ENCODE data around the gene SPOCK2. TPM values are rescaled to one million over a fixed set of nuclear protein-coding genes. Genes with fewer than 3 reads are reported as not detected.

Gene SPOCK2
- total RNA-seq, 4 donors from 2014 or later, result 8.3 to 24.6 (median 16.2) TPM

DNA sequence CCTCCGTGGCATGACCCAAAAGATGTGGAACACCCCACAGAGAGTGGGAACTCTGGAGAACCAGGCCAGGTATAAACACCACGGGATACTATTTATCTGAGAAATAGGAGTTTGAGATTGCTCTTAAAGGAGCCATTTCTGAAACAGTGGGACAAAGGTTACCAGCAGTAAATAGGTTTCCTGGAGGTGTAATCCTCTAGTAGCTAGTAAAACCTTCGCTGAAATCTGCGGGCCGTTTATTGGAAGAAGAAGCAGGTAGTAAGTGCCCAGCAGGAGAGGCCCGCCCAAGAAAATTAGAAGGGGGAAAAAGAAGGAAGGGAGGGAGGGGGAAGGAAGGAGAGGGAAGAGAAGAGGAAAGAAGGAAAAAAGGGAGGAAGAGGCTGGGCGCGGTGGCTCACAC is 72.5 kb downstream of the SPOCK2 start:
- ATAC-seq (ENCODE audit: low FRiP score), result no peak
- TF ChIP-seq, protein P1, sequence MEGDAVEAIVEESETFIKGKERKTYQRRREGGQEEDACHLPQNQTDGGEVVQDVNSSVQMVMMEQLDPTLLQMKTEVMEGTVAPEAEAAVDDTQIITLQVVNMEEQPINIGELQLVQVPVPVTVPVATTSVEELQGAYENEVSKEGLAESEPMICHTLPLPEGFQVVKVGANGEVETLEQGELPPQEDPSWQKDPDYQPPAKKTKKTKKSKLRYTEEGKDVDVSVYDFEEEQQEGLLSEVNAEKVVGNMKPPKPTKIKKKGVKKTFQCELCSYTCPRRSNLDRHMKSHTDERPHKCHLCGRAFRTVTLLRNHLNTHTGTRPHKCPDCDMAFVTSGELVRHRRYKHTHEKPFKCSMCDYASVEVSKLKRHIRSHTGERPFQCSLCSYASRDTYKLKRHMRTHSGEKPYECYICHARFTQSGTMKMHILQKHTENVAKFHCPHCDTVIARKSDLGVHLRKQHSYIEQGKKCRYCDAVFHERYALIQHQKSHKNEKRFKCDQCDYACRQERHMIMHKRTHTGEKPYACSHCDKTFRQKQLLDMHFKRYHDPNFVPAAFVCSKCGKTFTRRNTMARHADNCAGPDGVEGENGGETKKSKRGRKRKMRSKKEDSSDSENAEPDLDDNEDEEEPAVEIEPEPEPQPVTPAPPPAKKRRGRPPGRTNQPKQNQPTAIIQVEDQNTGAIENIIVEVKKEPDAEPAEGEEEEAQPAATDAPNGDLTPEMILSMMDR (IDR thresholded peaks at IDR 0.05), result no peak
- no peak for DNase-seq (ENCODE audit: low spot score)

GRCh38 chr10:72014785-72015480 is 73.4 kb downstream of the SPOCK2 start:
- TF ChIP-seq, protein P1 (IDR thresholded peaks at IDR 0.05), result no peak
- no peak for DNase-seq (ENCODE audit: low spot score)
- ATAC-seq (ENCODE audit: low FRiP score), result no peak

DNA sequence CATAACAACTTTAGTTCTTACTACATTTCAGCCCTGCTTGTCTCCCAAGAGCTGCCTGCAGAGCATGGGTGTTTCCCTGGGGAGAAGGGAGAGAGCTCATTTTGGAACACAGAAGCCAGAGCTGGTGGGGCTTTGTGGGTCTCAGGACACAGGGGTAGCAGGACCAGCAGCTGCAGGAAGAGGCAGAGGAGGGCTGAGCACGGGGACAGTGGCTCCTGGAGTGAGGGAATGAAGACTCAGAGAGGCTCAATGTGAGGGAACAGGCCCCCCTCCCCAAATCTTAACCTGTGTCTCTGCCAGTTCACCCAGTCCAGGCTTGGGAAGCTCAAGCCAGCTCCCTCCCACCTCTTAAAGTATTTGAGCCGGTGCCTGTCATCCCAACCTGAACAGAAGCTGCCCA is 74.2 kb downstream of the SPOCK2 start:
- no peak for ATAC-seq (ENCODE audit: low FRiP score)
- no peak for DNase-seq (ENCODE audit: low spot score)
- TF ChIP-seq, protein P1 (IDR thresholded peaks at IDR 0.05), result no peak

GRCh38 chr10:72013202-72013945 is 75.0 kb downstream of the SPOCK2 start:
- TF ChIP-seq, protein P1 (IDR thresholded peaks at IDR 0.05), result no peak
- DNase-seq (ENCODE audit: low spot score) (no peak), ATAC-seq (ENCODE audit: low FRiP score) (no peak)

- TF ChIP-seq, protein P1 (IDR thresholded peaks at IDR 0.05), result no peak
- ATAC-seq (ENCODE audit: low FRiP score) (no peak), DNase-seq (ENCODE audit: low spot score) (no peak)
These were observed 75.6 kb downstream of the SPOCK2 start for GRCh38 chr10:72012796-72013195.

- DNase-seq (ENCODE audit: low spot score) (no peak), ATAC-seq (ENCODE audit: low FRiP score) (no peak)
- TF ChIP-seq, protein P1 (IDR thresholded peaks at IDR 0.05), result no peak
These were observed 76.3 kb downstream of the SPOCK2 start for GRCh38 chr10:72011976-72012512.
